CD4-positive, alpha-beta T cell treated with Interleukin-2 at 100 ng/mL for 4 hours (primary cell): ENCODE measurements around the gene ENKUR.

Experiments used
- DNase-seq: peaks from one replicate; pipeline ENCODE4 v3.0.0-alpha.2; 2020; ENCODE audit warnings: low spot score

ENKUR gene

GRCh38 chr10:25015828-25016375, at the start of gene ENKUR:
TSS of gene ENKUR (minus strand) at chr10:25016158. CDS start at chr10:25015936, 222 bp downstream.
- DNase-seq = peak; percentile 95

GRCh38 chr10:25064401-25064800, 48.4 kb upstream of the ENKUR start:
- DNase-seq = no peak

DNA sequence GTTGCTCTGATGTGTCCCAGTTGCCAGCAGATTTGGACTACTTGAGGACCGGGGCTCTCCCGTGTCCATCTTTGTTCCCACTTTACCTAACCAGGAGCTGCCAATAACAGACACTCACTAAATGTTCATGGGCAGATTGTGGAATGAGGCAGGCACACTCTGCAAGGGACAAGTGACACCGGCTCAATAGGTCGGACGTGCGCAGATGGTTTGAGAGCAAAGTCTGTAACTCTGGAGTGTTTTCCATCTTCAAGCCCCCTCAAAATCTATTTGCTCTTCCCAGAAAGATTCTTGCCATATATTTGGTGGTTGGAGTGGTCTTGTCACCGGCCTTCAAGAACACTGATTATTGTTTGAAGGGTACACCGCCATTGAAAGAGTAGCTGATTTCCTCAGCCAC, 47.7 kb upstream of the ENKUR start:
- no peak for DNase-seq

DNA sequence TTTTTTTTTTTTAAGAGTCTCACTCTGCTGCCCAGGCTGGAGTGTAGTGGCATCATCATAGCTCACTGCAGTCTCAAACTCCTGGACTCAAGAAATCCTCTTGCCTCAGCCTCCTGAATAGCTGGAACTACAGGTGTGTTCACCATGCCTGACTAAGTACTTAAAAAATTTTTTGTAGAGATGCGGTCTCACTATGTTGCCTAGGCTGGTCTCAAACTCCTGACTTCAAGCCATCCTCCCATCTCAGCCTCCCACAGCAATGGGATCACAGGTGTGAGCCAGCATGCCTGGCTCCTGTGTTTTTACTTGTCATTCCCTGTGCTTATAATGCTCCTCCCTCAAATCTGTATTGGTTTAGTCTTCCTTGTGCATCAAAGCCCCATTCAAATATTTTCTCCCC, 47.2 kb upstream of the ENKUR start:
- no peak for DNase-seq

DNA sequence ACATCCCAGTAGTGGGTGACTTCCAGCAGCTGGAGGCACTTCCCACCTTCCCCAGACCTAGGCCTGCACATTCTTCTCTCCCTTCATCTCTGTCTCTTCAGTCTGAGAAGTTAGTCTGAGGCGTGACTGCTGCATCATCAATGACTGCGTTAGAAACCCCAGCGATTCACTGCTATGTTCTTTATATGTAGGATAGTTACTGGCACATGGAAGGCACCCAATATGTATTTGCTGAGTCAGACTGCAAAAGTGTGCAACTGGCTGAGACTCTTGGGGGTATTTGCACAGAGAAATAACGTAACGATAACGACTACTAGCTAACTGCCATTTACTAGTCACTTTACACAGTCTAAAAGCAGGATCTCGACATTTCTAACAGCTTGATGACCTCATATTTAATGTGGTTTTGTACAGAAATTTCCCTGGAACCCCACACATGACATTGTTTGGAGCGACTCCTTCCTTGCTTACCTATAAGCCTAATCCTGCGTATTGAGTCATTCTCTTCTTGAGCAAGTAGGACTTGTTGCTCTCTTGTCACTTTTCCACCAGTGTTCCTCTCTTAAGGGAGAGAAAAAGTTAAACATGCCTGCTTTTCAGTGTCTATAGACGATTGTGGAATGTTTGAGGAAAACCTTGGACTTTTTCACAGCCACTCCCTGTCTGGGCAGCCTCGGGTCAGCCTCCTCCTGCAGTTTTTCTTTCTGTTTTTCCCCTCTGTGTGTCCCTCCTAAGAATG, 45.9 kb upstream of the ENKUR start:
- no peak for DNase-seq

- no peak for DNase-seq
These were observed 45.2 kb upstream of the ENKUR start for GRCh38 chr10:25061125-25061524.

DNA sequence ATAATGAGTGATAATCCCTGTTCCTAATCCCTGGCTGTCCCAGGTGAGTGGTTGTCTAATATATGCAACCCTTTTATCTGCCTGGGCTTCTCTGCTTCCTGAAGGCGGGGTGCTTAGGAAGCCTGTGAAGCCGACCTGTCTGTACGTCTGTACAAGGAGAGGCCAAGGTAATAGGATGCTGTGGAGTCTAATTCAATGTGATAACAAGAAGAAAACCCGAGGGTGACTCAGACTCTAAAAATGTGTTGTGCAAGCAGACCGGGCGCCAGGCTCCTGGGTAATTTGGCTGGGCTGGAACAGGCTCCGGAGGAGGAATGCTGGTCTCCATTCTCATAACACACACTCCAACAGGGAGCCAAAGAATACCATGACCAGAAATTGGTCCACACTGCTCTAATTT, 44.0 kb upstream of the ENKUR start:
- no peak for DNase-seq

- no peak for DNase-seq
These were observed 41.9 kb upstream of the ENKUR start for GRCh38 chr10:25057886-25058285.

DNA sequence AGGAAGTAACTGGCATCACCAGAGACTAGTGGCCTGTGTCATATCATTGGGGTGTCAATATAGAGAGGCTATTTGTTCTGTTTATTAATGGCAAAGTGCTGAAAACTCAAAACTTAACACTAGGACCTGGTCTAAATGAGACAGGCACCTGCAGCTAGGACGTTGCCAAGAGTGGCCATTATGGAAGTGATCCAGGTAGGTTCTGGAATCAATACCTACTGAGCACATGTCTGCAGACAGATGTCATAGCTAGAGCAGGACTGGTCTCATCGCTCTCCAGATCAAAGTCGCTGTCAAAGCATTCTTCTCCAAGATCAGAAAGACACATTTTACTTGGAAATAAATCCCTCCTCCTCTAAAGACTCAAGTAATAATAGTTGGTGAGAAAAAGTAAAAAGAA, 40.8 kb upstream of the ENKUR start:
- no peak for DNase-seq

DNA sequence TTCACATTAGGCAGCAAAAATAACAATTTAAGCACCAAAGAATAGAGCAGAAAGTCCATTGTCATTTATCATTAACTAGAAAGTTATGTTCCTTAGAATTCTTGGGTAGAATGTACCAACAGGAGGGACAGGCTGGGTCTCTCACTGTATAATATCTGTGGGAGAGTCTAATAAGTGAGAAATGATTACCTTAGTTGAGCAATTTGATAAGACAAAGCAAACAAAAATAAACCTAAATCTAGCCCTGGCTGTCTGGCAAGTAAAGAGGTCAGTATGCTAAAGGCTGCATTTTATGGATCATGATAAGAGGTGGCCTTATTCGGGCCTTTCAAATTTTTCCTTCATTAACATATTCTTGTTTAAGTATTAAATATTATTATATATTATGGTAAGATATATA, 36.1 kb upstream of the ENKUR start:
- DNase-seq = no peak

DNA sequence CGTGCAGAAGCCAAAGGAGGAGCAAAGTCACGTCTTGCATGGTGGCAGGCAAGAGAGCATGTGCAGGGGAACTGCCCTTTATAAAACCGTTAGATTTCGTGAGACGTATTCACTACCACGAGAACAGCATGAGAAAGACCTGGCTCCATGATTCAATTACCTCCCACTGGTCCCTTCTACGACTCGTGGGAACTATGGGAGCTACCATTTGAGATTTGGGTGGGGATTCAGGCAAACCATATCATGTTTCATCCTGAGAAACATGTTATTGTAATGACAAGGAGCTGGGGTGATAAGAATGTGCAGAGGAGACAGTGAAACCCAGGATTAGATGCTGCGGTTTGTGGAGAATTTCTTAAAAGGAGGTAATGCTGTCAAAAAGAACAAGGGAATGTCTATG, 34.4 kb upstream of the ENKUR start:
- no peak for DNase-seq

DNA sequence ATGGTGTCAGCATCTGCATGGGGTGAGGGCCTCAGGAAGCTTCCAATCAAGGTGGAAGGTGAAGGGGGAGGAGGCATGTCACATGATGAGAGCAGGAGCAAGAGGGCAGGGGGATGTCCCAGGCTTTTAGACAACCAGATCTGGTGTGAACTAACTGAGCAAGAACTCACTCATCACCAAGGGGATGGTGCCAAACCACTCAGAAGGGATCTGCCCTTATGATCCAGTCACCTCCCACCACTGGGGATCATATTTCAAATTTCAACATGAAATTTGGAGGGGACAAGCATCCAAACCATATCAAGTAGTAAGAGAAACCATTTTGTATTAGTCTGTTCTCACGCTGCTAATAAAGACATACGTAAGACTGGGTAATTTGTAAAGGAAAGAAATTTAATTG, 34.0 kb upstream of the ENKUR start:
- no peak for DNase-seq

DNA sequence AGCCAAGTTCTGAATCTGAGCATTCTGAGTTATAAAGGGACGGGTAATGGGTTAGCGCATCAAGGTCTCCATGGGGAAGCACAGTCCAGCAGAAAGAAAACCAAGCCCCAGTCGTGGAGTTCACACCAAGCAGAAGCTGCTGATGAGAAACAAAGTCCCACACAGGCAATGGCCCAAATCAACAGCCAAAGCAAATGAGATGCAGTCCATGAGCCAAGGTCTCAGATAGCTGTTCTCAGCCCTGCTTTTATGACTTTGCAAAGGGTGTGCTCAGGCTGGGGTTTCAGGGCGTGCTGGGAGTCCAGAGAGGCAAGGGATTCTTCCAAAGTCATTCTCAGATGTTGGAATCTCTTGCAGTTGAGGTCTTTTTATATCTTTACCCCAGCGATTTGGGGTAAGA, 32.5 kb upstream of the ENKUR start:
- no peak for DNase-seq

GRCh38 chr10:25047591-25048301, 31.8 kb upstream of the ENKUR start:
- no peak for DNase-seq

DNA sequence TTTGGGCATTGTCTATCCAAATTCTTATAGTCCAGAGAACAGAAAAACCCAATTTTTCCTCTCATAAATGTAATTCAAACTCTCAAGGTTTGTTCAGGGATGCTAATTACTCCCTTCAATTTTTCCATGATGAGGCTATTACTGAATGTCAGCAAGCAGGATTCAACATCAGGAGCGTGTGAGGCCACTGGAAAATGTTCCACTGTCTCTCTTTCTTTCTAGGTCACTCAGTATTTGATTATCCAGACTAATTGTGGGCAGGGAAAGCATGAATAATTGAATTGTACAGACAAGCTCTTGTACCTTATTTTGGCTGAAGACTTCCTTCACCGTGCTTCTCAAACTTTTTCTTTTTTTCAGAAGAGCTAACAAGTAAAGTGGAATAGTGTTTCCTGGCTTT, 31.1 kb upstream of the ENKUR start:
- no peak for DNase-seq

- no peak for DNase-seq
These were observed 30.7 kb upstream of the ENKUR start for GRCh38 chr10:25046641-25047040.

DNA sequence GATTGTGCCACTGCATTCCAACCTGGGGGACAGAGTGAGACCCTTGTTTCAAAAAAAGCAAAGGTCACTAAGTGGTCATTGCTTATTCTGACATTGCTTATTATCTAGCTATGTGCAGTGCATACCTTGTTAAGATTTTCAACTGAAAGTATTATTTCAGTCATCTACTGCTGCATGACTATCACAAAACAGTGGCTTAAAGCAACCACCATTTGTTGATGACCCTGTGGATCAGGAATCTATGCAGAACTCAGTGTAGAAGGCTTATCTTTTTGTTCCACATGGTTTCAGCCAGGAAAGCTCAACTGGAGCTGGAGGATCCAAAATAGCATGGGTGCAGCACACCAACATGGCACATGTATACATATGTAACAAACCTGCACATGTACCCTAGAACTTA, 23.6 kb upstream of the ENKUR start:
- no peak for DNase-seq

DNA sequence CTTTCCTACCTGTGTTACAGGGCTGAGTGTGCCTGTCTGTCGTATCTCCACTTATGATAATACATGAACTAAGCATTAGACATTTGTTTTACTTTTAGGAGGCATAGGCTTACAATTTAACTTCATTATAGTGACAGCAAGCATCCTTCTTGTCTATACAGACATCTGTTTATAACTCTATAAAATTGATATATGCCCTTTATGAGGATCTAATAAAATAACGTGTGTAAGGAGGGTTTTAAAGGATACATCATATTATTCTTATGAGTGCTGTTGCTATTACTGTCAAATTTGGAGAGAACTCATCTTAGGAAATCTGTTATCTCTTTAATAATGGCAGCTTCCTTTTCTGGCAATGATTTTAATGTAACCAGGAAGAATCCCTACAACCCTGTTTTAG, 22.4 kb upstream of the ENKUR start:
- no peak for DNase-seq

- DNase-seq = no peak
These were observed 20.4 kb upstream of the ENKUR start for GRCh38 chr10:25036381-25036780.

DNA sequence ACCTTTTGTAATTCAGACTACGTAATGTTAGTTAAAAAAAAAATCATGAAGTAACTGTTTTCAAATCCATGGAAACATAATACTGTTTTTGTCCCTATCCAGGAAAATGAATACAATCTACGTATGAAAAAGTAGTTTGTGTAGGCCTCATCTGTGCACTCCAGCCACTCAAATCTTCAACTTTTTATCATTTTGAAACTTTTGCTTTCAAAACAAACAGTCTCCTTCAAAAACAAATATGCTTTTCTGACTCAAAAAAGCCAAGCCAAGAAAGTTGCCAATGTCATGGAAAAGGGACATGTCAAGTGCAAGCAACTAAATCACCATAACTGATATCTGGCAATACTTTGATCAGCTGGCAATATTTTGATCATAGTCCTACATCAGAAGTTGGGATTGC, 13.6 kb upstream of the ENKUR start:
- no peak for DNase-seq

DNA sequence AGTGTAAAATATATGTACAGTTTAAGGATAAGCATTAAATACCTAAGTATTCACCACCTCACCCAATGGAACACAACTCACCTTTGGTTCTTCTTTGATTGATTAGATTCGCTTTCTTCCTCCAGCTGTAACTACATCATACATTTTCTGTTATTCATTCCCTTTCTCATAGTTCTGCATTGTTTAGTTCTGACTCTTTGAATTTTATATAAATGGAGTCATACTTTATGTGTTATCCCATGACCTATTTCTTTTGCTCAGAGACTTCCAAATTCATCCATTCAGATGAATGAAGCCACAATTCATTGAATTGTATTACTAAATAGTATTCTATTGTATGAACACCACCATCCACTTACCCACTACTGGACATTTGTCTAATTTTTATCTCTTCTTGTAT, 12.8 kb upstream of the ENKUR start:
- DNase-seq = no peak

DNA sequence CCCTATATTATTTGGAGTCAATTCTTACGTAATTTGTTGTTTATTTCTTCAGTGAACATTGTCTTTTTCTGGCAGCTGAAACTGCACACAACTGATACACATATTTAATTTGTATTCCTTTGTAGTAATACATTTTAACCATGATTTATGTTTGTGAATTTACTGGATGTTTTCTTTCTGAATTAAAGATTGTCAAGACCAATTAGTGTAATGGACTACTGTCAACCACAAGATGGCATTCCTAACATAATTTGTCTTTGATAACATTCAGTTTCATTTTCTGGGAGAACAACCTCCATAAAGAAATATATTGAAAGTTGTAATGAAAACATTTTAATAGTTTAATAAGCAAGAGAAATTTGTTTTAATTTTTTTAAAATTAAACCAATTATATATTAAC, 10.5 kb upstream of the ENKUR start:
- no peak for DNase-seq

DNA sequence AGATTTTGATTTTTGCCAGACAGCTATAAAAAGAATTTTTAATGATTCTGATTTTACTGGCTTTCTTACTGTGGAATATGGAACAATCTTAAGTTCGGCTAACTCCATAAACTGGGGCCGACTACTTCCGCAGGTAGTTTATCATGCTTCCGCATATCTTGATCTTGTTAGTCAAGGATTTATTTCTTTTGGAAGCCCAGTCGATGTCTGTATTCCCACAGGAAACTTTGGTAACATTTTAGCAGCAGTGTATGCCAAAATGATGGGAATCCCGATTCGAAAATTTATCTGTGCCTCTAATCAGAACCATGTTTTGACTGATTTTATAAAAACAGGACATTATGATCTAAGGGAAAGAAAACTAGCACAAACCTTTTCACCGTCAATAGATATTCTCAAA, 8.6 kb upstream of the ENKUR start:
- DNase-seq = no peak

DNA sequence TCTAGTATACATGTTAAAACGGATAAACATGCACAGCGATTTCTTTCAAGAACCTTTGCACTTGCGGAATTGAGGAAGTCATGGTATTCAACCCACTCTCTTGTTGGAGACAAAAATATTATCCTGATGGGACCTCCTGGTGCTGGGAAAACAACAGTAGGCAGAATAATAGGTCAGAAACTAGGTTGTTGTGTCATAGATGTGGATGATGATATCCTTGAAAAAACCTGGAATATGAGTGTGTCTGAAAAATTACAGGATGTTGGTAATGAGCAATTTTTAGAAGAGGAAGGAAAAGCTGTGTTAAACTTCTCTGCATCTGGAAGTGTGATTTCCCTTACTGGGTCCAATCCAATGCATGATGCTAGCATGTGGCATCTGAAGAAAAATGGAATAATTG, 7.3 kb upstream of the ENKUR start:
- DNase-seq = no peak
